ENCODE data around the gene TNRC6A.

DNA sequence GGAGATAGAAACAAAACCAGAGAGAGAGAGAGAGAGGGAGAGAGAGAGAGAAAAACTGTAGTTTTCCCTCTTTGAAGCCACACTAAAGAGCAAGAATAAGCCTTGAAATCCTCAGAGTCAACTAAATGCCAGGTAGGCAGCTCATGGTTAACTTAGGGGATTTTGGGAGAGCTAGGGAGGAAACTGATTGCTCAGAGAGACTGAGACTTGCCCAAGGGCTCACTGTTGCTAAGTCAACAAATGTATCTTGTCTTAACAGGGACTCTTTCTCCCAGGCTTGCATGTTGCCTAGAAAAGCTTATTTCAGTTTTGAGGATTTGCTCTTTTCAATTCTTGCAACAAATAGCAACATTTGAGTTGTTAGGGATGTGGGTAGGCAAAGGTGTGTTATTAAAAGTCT lies 111.8 kb downstream of the TNRC6A start:
- TF ChIP-seq, protein P1, sequence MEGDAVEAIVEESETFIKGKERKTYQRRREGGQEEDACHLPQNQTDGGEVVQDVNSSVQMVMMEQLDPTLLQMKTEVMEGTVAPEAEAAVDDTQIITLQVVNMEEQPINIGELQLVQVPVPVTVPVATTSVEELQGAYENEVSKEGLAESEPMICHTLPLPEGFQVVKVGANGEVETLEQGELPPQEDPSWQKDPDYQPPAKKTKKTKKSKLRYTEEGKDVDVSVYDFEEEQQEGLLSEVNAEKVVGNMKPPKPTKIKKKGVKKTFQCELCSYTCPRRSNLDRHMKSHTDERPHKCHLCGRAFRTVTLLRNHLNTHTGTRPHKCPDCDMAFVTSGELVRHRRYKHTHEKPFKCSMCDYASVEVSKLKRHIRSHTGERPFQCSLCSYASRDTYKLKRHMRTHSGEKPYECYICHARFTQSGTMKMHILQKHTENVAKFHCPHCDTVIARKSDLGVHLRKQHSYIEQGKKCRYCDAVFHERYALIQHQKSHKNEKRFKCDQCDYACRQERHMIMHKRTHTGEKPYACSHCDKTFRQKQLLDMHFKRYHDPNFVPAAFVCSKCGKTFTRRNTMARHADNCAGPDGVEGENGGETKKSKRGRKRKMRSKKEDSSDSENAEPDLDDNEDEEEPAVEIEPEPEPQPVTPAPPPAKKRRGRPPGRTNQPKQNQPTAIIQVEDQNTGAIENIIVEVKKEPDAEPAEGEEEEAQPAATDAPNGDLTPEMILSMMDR (conservative IDR thresholded peaks at IDR 0.05; ENCODE audit: low read length) = no peak
- TF ChIP-seq EZH2phosphoT487 (IDR thresholded peaks at IDR 0.05; ENCODE audit: borderline replicate concordance, low read depth, low read length) = no peak

Data from OCI-LY7 (cell line).